ENCODE data around the gene AQP7. TPM values are rescaled to one million over a fixed set of nuclear protein-coding genes. Genes with fewer than 3 reads are reported as not detected.

Gene AQP7
- total and polyA plus RNA-seq, 11 donors, result 32.1 to 252 (median 113) TPM

- WGBS, 4 donors, result 55 to 61% (median 59%) methylated on average over 15 of the region's 15 CpGs
- Histone ChIP-seq H3K9me3 (no peaks in the 10 kb centered on the region), H3K4me3 (peak overlapping the region in 5 of 12 donors; percentile 18 to 40 (median 32)), H3K27ac (peak overlapping the region in 9 of 12 donors; percentile 11 to 70 (median 49)), H3K36me3 (peaks cover 0 to 26% (median 17%) of the 10 kb centered on the region in 9 donors), H3K27me3 (no peaks in the 10 kb centered on the region), H3K4me1 (peaks cover 0 to 28% (median 16%) of the 10 kb centered on the region in 12 donors)
- DNase-seq, result no peak
- TF ChIP-seq POLR2A (IDR thresholded peaks at IDR 0.05) (no peak), CTCF (IDR thresholded peaks at IDR 0.05) (peak in 2 of 12 donors; percentile 2 to 36)
- peak in 3 of 4 donors; percentile 20 to 41 (median 27) for ATAC-seq
- intact Hi-C loops (cut with DNase I), result loop anchor here in 8 of 10 donors (1.0 to 5.0 kb wide), 10 partner anchors 29 to 142 kb away; partner anchors contain the start of gene AQP3 (in 1 of the 8)
Measured at GRCh38 chr9:33375238-33375840, 27.0 kb downstream of the AQP7 start.

GRCh38 chr9:33374634-33375237 is 27.6 kb downstream of the AQP7 start:
- intact Hi-C loops (cut with DNase I), result loop anchor here (1.0 to 5.0 kb wide), 12 partner anchors 30 to 143 kb away; partner anchors contain the start of gene AQP3 (in 1 of the 10)
- peak overlapping the region in 8 of 12 donors; percentile 18 to 70 (median 51) for H3K27ac ChIP-seq
- 60 to 64% (median 61%) methylated on average over 6 of the region's 6 CpGs for WGBS, 4 donors
- peak in 4 of 5 donors; percentile 65 to 80 (median 76) for DNase-seq
- peaks cover 0 to 32% (median 23%) of the 10 kb centered on the region in 9 donors for H3K36me3 ChIP-seq
- H3K4me1 ChIP-seq, result peaks cover 0 to 25% (median 15%) of the 10 kb centered on the region in 12 donors
- ATAC-seq, result peak; percentile 68 to 81 (median 78)
- no peaks in the 10 kb centered on the region for H3K9me3 ChIP-seq
- H3K4me3 ChIP-seq, result peak overlapping the region in 5 of 12 donors; percentile 18 to 40 (median 32)
- TF ChIP-seq CTCF (IDR thresholded peaks at IDR 0.05) (peak; percentile 81 to 94 (median 88)), POLR2A (IDR thresholded peaks at IDR 0.05) (no peak)
- H3K27me3 ChIP-seq, result no peaks in the 10 kb centered on the region

GRCh38 chr9:33374190-33374589 is 28.2 kb downstream of the AQP7 start:
- Histone ChIP-seq H3K27ac (no peak overlapping the region), H3K9me3 (no peaks in the 10 kb centered on the region), H3K4me1 (peaks cover 0 to 20% (median 13%) of the 10 kb centered on the region in 12 donors), H3K4me3 (no peak overlapping the region), H3K36me3 (peaks cover 0 to 38% (median 28%) of the 10 kb centered on the region in 9 donors), H3K27me3 (no peaks in the 10 kb centered on the region)
- DNase-seq (no peak), ATAC-seq (no peak)
- TF ChIP-seq CTCF (IDR thresholded peaks at IDR 0.05), result no peak
- TF ChIP-seq POLR2A (IDR thresholded peaks at IDR 0.05), result no peak
- WGBS, 4 donors, result 86 to 90% (median 90%) methylated on average over 5 to 9 of the region's 9 CpGs
- intact Hi-C loops (cut with DNase I), result loop anchor here in 9 of 10 donors (1.0 to 5.0 kb wide), 8 partner anchors 31 to 93 kb away; no protein-coding TSS in a partner anchor

- 83 to 91% (median 86%) methylated on average over 4 of the region's 4 CpGs for WGBS, 4 donors
- Histone ChIP-seq H3K36me3 (peaks cover 0 to 50% (median 38%) of the 10 kb centered on the region in 9 donors), H3K9me3 (no peaks in the 10 kb centered on the region), H3K4me3 (no peak overlapping the region), H3K27ac (no peak overlapping the region), H3K4me1 (peaks cover 0 to 20% (median 13%) of the 10 kb centered on the region in 12 donors), H3K27me3 (no peaks in the 10 kb centered on the region)
- TF ChIP-seq POLR2A (IDR thresholded peaks at IDR 0.05), result no peak
- TF ChIP-seq CTCF (IDR thresholded peaks at IDR 0.05), result no peak
- DNase-seq (no peak), ATAC-seq (no peak)
- intact Hi-C loops (cut with DNase I), result loop anchor here in 5 of 10 donors (5.0 kb wide), 3 partner anchors 44 to 94 kb away; no protein-coding TSS in a partner anchor
Measured at GRCh38 chr9:33372900-33373299, 29.5 kb downstream of the AQP7 start.

Data from heart left ventricle (tissue), 16 donors.